ENCODE results near the gene TGM4.

- TF ChIP-seq, protein P1, sequence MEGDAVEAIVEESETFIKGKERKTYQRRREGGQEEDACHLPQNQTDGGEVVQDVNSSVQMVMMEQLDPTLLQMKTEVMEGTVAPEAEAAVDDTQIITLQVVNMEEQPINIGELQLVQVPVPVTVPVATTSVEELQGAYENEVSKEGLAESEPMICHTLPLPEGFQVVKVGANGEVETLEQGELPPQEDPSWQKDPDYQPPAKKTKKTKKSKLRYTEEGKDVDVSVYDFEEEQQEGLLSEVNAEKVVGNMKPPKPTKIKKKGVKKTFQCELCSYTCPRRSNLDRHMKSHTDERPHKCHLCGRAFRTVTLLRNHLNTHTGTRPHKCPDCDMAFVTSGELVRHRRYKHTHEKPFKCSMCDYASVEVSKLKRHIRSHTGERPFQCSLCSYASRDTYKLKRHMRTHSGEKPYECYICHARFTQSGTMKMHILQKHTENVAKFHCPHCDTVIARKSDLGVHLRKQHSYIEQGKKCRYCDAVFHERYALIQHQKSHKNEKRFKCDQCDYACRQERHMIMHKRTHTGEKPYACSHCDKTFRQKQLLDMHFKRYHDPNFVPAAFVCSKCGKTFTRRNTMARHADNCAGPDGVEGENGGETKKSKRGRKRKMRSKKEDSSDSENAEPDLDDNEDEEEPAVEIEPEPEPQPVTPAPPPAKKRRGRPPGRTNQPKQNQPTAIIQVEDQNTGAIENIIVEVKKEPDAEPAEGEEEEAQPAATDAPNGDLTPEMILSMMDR (IDR thresholded peaks at IDR 0.05), result no peak
- no peak for TF ChIP-seq EP300 (IDR thresholded peaks at IDR 0.05)
Measured at GRCh38 chr3:44896440-44896839, 22.0 kb downstream of the TGM4 start.

Measured in esophagus muscularis mucosa (tissue), 3 donors.